Fibroblast of the aortic adventitia (primary cell): ENCODE measurements around the gene RARRES1. TPM values are rescaled to one million over a fixed set of nuclear protein-coding genes. Genes with fewer than 3 reads are reported as not detected.

Experiments used
- DNase-seq: peaks from one replicate; pipeline ENCODE4 v3.0.0-alpha.2; 2010; ENCODE audit warnings: low read depth
- H3K4me3 ChIP-seq: 2 replicates; pipeline ENCODE4 v1.5.1; 2011; ENCODE audit warnings: low read depth, mild to moderate bottlenecking, control low read depth, low read length, moderate library complexity
- small RNA-seq: library from RNA; depleted of rRNA; stranded (forward); fragments of <200 nt; gene quantifications from one replicate; pipeline ENCODE3, GENCODE V24; 2012
- total RNA-seq: library from RNA; depleted of rRNA; stranded (reverse); fragments of >200 nt; gene quantifications from 2 replicates; pipeline ENCODE4 v1.2.3, GENCODE V29; 2012; ENCODE audit warnings: low replicate concordance
- TF ChIP-seq, protein P1 (sequence below): IDR thresholded peaks from 2 replicates; pipeline ENCODE4 v1.5.1; 2011; ENCODE audit warnings: mild to moderate bottlenecking, low read length, control low read depth, inconsistent platforms; ENCODE audit not compliant: insufficient read depth

The RARRES1 gene
- total RNA-seq, 1 donor, result 47.8 TPM

DNA sequence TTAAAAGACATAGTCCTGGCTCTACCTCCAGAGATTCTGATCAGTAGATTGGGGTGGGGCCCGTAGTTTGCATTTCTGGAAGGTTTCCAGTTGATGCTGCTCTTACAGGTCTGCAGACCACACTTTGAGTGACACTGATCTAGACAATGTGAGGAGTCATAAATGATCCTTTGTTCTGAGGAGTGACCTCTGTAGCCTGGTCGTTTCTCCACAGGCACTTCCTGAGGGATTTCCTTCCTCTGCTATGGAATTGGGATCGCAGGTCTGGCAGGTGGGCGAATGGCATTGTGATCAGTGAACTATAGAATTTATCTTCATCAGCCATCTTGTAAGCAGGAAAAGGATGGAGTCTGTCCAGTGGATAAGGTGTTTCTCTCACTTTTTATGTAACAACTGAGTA is 82.5 kb downstream of the RARRES1 start:
- no peak for DNase-seq
- TF ChIP-seq, protein P1, sequence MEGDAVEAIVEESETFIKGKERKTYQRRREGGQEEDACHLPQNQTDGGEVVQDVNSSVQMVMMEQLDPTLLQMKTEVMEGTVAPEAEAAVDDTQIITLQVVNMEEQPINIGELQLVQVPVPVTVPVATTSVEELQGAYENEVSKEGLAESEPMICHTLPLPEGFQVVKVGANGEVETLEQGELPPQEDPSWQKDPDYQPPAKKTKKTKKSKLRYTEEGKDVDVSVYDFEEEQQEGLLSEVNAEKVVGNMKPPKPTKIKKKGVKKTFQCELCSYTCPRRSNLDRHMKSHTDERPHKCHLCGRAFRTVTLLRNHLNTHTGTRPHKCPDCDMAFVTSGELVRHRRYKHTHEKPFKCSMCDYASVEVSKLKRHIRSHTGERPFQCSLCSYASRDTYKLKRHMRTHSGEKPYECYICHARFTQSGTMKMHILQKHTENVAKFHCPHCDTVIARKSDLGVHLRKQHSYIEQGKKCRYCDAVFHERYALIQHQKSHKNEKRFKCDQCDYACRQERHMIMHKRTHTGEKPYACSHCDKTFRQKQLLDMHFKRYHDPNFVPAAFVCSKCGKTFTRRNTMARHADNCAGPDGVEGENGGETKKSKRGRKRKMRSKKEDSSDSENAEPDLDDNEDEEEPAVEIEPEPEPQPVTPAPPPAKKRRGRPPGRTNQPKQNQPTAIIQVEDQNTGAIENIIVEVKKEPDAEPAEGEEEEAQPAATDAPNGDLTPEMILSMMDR, result no peak
- no peak overlapping the region for H3K4me3 ChIP-seq

Small RNAs within 50 kb of the gene (small RNA-seq; reads per million reads assigned to genes)
- gene AC080013.6, result not detected

Other genes with a start within 250 kb of the RARRES1 start
- 14.7 and 14.9 TPM in 2 replicates for gene MLF1, start 161.3 kb downstream of the RARRES1 start, total RNA-seq
- 44.4 and 49.4 TPM in 2 replicates for gene GFM1, start 87.9 kb downstream of the RARRES1 start, total RNA-seq
- 115 and 152 TPM in 2 replicates for gene LXN, start 59.8 kb downstream of the RARRES1 start, total RNA-seq
- 168 and 223 TPM in 2 replicates for gene MFSD1, start 69.6 kb upstream of the RARRES1 start, total RNA-seq